ENCODE measurements around the gene STIP1.

The STIP1 gene

DNA sequence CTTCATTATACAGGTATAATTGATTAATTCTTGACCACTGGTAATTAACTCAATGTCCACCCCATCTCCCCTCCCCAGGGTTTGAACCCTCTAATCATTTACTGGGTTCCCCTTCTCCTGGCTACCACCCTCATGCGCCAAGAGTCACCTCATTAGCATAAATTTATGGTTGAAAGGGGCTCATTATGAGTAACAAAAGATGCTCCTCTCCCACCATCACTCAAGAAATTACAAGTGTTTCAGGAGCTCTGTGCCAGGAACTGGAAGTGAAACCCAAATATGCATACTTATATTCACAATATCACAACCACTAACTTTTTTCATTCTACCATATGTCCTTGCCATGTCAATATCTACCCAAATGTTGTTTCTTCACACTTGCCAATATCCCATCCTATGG is 7.8 kb upstream of the STIP1 start:
- ATAC-seq: peak; percentile 80
- Mint-ChIP-seq H3K27ac (no peak overlapping the region), H3K4me3 (no peak overlapping the region), H3K4me1 (peaks cover 49% of the 10 kb centered on the region), H3K27me3 (no peaks in the 10 kb centered on the region), H3K36me3 (peaks cover 6% of the 10 kb centered on the region), H3K9me3 (no peaks in the 10 kb centered on the region)

- Mint-ChIP-seq H3K4me3 (no peak overlapping the region), H3K27me3 (no peaks in the 10 kb centered on the region), H3K27ac (no peak overlapping the region), H3K36me3 (peaks cover 3% of the 10 kb centered on the region), H3K9me3 (no peaks in the 10 kb centered on the region), H3K4me1 (peaks cover 55% of the 10 kb centered on the region)
- no peak for ATAC-seq
Measured at GRCh38 chr11:64178951-64179639, 6.9 kb upstream of the STIP1 start.

GRCh38 chr11:64180891-64181290 is 5.1 kb upstream of the STIP1 start:
- H3K36me3 Mint-ChIP-seq: no peaks in the 10 kb centered on the region
- no peaks in the 10 kb centered on the region for H3K27me3 Mint-ChIP-seq
- H3K4me3 Mint-ChIP-seq: no peak overlapping the region
- H3K4me1 Mint-ChIP-seq: peaks cover 62% of the 10 kb centered on the region
- no peak overlapping the region for H3K27ac Mint-ChIP-seq
- no peaks in the 10 kb centered on the region for H3K9me3 Mint-ChIP-seq
- no peak for ATAC-seq

- H3K36me3 Mint-ChIP-seq: no peaks in the 10 kb centered on the region
- H3K27ac Mint-ChIP-seq: no peak overlapping the region
- H3K4me3 Mint-ChIP-seq: peak overlapping the region; percentile 21
- no peaks in the 10 kb centered on the region for H3K9me3 Mint-ChIP-seq
- peaks cover 62% of the 10 kb centered on the region for H3K4me1 Mint-ChIP-seq
- no peaks in the 10 kb centered on the region for H3K27me3 Mint-ChIP-seq
- ATAC-seq: no peak
Measured at GRCh38 chr11:64181506-64182411, 4.2 kb upstream of the STIP1 start.

GRCh38 chr11:64183890-64184289 is 2.1 kb upstream of the STIP1 start:
- H3K27ac Mint-ChIP-seq: no peak overlapping the region
- H3K4me1 Mint-ChIP-seq: peaks cover 43% of the 10 kb centered on the region
- no peak for ATAC-seq
- no peaks in the 10 kb centered on the region for H3K36me3 Mint-ChIP-seq
- H3K27me3 Mint-ChIP-seq: no peaks in the 10 kb centered on the region
- no peak overlapping the region for H3K4me3 Mint-ChIP-seq
- H3K9me3 Mint-ChIP-seq: no peaks in the 10 kb centered on the region

DNA sequence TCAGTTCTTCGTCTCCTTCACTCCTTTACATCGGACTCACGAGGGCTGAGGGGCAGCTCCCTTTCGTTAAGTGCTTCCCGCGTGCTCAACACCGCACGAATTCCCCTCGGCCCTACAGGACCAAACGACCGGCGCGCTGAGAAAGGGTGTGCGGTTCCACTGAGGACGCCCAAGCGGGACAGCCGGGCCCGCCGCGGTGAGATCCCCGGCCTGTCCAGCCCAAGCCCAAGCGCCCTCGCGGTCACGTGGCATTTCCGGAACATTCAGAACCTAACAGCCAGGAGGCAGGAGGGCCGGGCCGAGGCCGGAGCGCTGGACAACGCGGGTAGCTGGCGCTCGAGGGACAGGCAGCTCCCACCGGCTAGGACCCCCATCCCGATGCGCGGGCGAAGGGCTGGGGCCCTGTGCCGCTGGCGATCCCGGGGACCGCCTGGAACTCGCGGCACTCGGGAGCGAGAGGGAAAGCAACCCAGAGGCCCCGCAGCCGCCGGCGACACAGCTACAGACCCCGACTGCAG is 737 bp upstream of the STIP1 start:
- Mint-ChIP-seq H3K27me3 (no peaks in the 10 kb centered on the region), H3K4me3 (no peak overlapping the region), H3K27ac (no peak overlapping the region), H3K36me3 (no peaks in the 10 kb centered on the region), H3K4me1 (peaks cover 43% of the 10 kb centered on the region), H3K9me3 (no peaks in the 10 kb centered on the region)
- ATAC-seq: peak; percentile 3

- peak; percentile 9 for ATAC-seq
- Mint-ChIP-seq H3K36me3 (no peaks in the 10 kb centered on the region), H3K27me3 (no peaks in the 10 kb centered on the region), H3K4me3 (no peak overlapping the region), H3K9me3 (no peaks in the 10 kb centered on the region), H3K4me1 (peaks cover 31% of the 10 kb centered on the region), H3K27ac (no peak overlapping the region)
Measured at GRCh38 chr11:64186492-64187165, 658 bp downstream of the STIP1 start.

- H3K4me1 Mint-ChIP-seq: no peaks in the 10 kb centered on the region
- peaks cover 35% of the 10 kb centered on the region for H3K36me3 Mint-ChIP-seq
- H3K27me3 Mint-ChIP-seq: no peaks in the 10 kb centered on the region
- no peak overlapping the region for H3K27ac Mint-ChIP-seq
- no peaks in the 10 kb centered on the region for H3K9me3 Mint-ChIP-seq
- no peak for ATAC-seq
- no peak overlapping the region for H3K4me3 Mint-ChIP-seq
Measured at GRCh38 chr11:64192434-64192833, 6.5 kb downstream of the STIP1 start.

- Mint-ChIP-seq H3K4me1 (no peaks in the 10 kb centered on the region), H3K27me3 (no peaks in the 10 kb centered on the region), H3K4me3 (no peak overlapping the region), H3K27ac (no peak overlapping the region), H3K36me3 (peaks cover 69% of the 10 kb centered on the region), H3K9me3 (no peaks in the 10 kb centered on the region)
- no peak for ATAC-seq
Measured at GRCh38 chr11:64196626-64197025, 10.7 kb downstream of the STIP1 start.

DNA sequence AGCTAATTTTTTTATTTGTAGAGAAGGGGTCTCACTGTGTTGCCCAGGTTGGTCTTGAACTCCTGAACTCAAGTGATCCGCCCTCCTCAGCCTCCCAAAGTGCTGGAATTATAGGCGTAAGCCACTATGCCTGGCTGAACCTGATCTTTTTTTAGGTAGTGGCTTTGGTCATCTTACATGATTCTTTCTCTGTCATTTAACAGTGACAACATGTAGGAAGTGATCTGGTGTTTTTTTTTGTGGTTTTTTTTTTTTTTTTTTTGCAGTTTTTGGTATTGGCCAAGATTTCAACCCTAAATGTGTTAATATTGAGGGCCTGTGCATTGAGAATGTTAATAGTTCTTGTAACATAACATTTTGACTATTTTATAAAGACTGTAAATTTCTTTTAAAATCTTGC is 12.5 kb downstream of the STIP1 start:
- Mint-ChIP-seq H3K27me3 (no peaks in the 10 kb centered on the region), H3K9me3 (no peaks in the 10 kb centered on the region), H3K36me3 (peaks cover 79% of the 10 kb centered on the region), H3K4me1 (peaks cover 6% of the 10 kb centered on the region), H3K4me3 (no peak overlapping the region), H3K27ac (no peak overlapping the region)
- no peak for ATAC-seq

DNA sequence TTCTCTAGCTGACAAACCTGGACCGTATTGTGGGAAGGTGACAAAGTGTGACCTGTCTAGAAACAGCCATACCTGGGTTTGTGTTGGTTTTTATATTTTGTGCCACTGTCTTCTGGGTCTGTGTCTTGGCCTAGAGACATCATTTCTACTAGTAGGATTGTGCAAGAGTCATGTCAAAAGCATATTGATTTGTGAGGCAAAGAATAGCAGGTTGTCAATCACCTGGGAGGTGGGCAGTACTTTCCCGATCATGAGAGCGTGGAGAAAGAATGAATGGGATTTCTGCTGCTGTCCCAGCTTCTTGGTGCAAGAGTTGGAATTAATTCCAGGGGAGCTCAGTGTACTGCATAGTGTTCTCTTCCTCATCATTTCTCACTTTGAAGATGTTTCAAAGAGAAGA is 15.6 kb downstream of the STIP1 start:
- no peak for ATAC-seq
- Mint-ChIP-seq H3K36me3 (peaks cover 67% of the 10 kb centered on the region), H3K4me1 (peaks cover 34% of the 10 kb centered on the region), H3K4me3 (no peak overlapping the region), H3K9me3 (no peaks in the 10 kb centered on the region), H3K27ac (no peak overlapping the region), H3K27me3 (no peaks in the 10 kb centered on the region)

GRCh38 chr11:64202992-64203391 is 17.0 kb downstream of the STIP1 start:
- peaks cover 66% of the 10 kb centered on the region for H3K36me3 Mint-ChIP-seq
- no peak for ATAC-seq
- H3K9me3 Mint-ChIP-seq: no peaks in the 10 kb centered on the region
- H3K4me1 Mint-ChIP-seq: peaks cover 39% of the 10 kb centered on the region
- H3K4me3 Mint-ChIP-seq: no peak overlapping the region
- H3K27ac Mint-ChIP-seq: no peak overlapping the region
- H3K27me3 Mint-ChIP-seq: no peaks in the 10 kb centered on the region

DNA sequence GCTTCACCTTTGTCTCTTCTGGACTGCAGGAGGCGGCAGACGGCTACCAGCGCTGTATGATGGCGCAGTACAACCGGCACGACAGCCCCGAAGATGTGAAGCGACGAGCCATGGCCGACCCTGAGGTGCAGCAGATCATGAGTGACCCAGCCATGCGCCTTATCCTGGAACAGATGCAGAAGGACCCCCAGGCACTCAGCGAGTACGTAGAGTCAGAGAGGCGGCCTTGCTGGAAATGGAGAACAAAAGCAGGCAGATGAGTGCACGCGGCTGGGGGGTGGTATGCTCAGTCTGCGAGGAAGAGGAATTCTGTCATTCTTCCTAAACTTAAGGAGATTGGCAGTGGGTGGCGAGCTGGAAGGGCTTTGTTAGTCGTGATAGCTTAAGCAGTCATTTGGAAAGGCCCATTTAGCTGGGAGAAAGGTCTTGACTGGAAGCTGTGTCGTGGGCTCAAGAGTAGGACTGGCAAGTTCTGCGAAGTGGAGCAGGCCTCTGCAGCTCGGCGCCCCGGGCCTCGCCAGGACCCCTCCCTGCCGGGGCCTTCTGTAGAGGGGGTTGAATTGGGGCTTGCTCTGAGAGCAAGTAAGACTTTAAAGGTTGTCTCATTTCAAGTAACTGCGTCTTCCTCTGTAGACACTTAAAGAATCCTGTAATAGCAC is 17.6 kb downstream of the STIP1 start:
- peaks cover 44% of the 10 kb centered on the region for H3K4me1 Mint-ChIP-seq
- peaks cover 66% of the 10 kb centered on the region for H3K36me3 Mint-ChIP-seq
- H3K4me3 Mint-ChIP-seq: no peak overlapping the region

GRCh38 chr11:64204080-64204440 is 18.1 kb downstream of the STIP1 start:
- Mint-ChIP-seq H3K27me3 (no peaks in the 10 kb centered on the region), H3K9me3 (no peaks in the 10 kb centered on the region), H3K27ac (peak overlapping the region; percentile 95), H3K36me3 (peaks cover 66% of the 10 kb centered on the region), H3K4me1 (peaks cover 49% of the 10 kb centered on the region), H3K4me3 (no peak overlapping the region)
- no peak for ATAC-seq

More for the DNA sequence above, 17.6 kb downstream of the STIP1 start:
- ATAC-seq: no peak
- Mint-ChIP-seq H3K9me3 (no peaks in the 10 kb centered on the region), H3K27ac (peak overlapping the region; percentile 95), H3K27me3 (no peaks in the 10 kb centered on the region)

DNA sequence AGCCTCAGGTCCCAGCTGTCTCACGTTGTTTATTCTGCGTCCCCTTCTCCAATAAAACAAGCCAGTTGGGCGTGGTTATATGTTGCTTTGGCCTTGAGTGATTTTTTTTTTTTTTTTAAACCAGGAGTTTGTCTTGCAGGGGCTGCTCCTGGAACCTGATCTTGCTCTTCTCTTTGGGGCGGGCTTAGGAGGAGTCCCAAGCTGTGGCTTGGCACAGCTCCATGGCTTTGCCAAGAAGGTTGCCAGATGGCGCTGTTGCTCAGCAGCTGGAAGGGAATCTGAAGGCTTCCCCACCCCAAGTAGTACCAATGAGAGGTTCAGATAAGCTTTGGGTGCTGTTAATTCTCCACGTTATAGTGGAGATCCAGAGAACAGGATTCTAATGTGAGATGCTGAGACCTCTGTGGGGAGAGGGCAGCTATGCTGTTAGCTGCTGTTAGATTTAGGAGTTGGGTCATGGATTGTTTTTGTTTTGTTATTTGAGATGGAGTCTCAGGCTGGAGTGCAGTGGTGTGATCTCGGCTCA is 18.6 kb downstream of the STIP1 start:
- H3K4me1 Mint-ChIP-seq: peaks cover 54% of the 10 kb centered on the region
- H3K27ac Mint-ChIP-seq: peak overlapping the region; percentile 95
- H3K36me3 Mint-ChIP-seq: peaks cover 69% of the 10 kb centered on the region
- no peaks in the 10 kb centered on the region for H3K27me3 Mint-ChIP-seq
- ATAC-seq: peak; percentile 49
- peak overlapping the region; percentile 27 for H3K4me3 Mint-ChIP-seq
- H3K9me3 Mint-ChIP-seq: no peaks in the 10 kb centered on the region

Measured in stimulated activated memory B cell treated with anti-CD40 and anti-IgM and Interleukin-4, amounts not matched to agents 10 μg/mL and 1 μg/mL and 100 μg/mL, for 72 hours (primary cell).